Uterus (tissue), 4 donors: Measurements from ENCODE around the gene FLRT1. TPM values are rescaled to one million over a fixed set of nuclear protein-coding genes. Genes with fewer than 3 reads are reported as not detected.
A peak's percentile ranks its signal among the peaks of the same experiment; 100 is the strongest.

Source experiments
- DNase-seq, 2 donors: peaks; one replicate each; pipeline ENCODE4 v3.0.0-alpha.2; 2019 to 2020
- H3K27ac ChIP-seq, 2 donors: fragments of 200-600 bp; sonication (generic); 1 replicate in 1 of 2; 2 replicates in 1 of 2; pipeline ENCODE4 v1.5.1; 2016 to 2018
- H3K27me3 ChIP-seq, 2 donors: fragments of 200-600 bp; sonication (generic); one replicate each; pipeline ENCODE4 v1.5.1; 2018 to 2019; ENCODE audit warnings: control low read depth in 1 of 2
- H3K36me3 ChIP-seq, 2 donors: fragments of 200-600 bp; sonication (generic); one replicate each; pipeline ENCODE4 v1.5.1; 2019; ENCODE audit warnings: control low read depth in 1 of 2
- H3K4me1 ChIP-seq, 2 donors: fragments of 200-600 bp; sonication (generic); one replicate each; pipeline ENCODE4 v1.5.1; 2018 to 2019; ENCODE audit warnings: control low read depth in 1 of 2
- H3K4me3 ChIP-seq, 2 donors: fragments of 200-600 bp; sonication (generic); 1 replicate in 1 of 2; 2 replicates in 1 of 2; pipeline ENCODE4 v1.5.1; 2018 to 2019; ENCODE audit warnings: mild to moderate bottlenecking in 1 of 2
- H3K9me3 ChIP-seq, 2 donors: fragments of 200-600 bp; sonication (generic); one replicate each; pipeline ENCODE4 v1.5.1; 2019; ENCODE audit warnings: control low read depth in 1 of 2
- CTCF ChIP-seq, 4 experiments: fragments of 200-600 bp in 2 of 4; fragments of 450-650 bp in 2 of 4; sonication (generic) in 2 of 4; IDR thresholded peaks; one replicate each; pipeline ENCODE4 v1.5.1; 2016 to 2019; ENCODE audit warnings: antibody characterized with exemption in 4 of 4, mild to moderate bottlenecking in 2 of 4, moderate library complexity in 1 of 4
- POLR2A ChIP-seq, 2 donors: fragments of 450-650 bp; IDR thresholded peaks; one replicate each; pipeline ENCODE4 v1.6.1; 2016; ENCODE audit warnings: antibody characterized with exemption in 2 of 2, mild to moderate bottlenecking in 1 of 2, moderate library complexity in 1 of 2
- intact Hi-C: fragments of 100-400 bp; cut with DNase I; formaldehyde crosslinking; loops from one replicate; pipeline ENCODE4 v1.15.1; 2023; ENCODE audit warnings: low total_unique reads
- total RNA-seq, 4 donors: library from RNA; depleted of rRNA in 3 of 4; stranded (reverse); fragments of >200 nt in 3 of 4; gene quantifications; one replicate each; pipeline versions ENCODE4 v1.1.0 to v1.2.4, GENCODE V29; 2014 to 2023
- donor health status: DM: yes; HTN: yes; CAD: no.

FLRT1 gene
- total RNA-seq, 4 donors from 2014 or later, result 0.26 to 7.3 (median 1.9) TPM; not detected in 1

DNA sequence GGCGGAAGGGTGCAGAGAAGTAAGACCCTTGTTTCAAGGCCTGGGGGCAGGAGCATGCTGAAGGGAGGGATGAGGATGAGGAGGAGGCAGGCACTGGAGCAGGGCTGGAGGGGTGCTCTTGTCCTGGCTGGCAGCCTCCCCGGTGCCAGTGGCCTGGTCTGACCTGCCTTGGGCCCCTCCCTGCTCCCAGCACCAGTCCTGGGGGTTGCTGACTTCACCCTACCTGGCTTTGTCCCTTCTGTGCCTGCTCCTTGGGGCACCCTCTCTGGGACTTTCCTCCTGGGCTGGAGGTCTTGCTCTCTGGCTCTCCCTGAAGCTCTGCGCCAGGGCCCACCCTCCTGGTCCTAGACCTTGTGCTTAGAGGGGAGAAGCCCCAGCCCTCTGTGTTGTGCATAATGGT is 4.7 kb upstream of the FLRT1 start:
- no peaks in the 10 kb centered on the region for H3K9me3 ChIP-seq
- H3K4me3 ChIP-seq, result no peak overlapping the region
- TF ChIP-seq POLR2A (IDR thresholded peaks at IDR 0.05) (no peak), CTCF (IDR thresholded peaks at IDR 0.05) (no peak)
- no peaks in the 10 kb centered on the region for H3K4me1 ChIP-seq
- no peak overlapping the region for H3K27ac ChIP-seq
- intact Hi-C loops, result no loop called here
- H3K27me3 ChIP-seq, result no peaks in the 10 kb centered on the region
- no peak for DNase-seq
- H3K36me3 ChIP-seq, result no peaks in the 10 kb centered on the region

DNA sequence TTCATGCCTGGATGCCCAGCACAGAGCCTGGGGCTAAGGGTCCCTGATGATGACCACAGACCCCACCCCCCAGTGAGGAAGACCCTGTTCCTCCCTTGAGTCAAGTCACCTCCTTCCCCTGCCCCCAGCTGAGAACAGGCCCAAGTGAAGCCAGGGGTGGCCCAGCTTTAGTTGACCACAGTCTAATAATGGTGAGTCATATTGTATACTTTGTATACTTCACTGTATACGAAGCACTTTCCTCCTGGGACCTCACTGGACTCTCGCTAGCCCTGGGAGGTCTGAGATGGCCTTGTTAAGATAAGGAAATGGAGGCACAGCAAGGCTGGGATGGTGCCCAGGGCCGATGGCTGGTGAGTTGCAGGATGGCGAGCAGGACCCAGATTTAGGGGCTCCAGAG is 3.7 kb upstream of the FLRT1 start:
- Histone ChIP-seq H3K36me3 (no peaks in the 10 kb centered on the region), H3K9me3 (no peaks in the 10 kb centered on the region), H3K27ac (no peak overlapping the region), H3K27me3 (no peaks in the 10 kb centered on the region), H3K4me3 (no peak overlapping the region), H3K4me1 (no peaks in the 10 kb centered on the region)
- TF ChIP-seq POLR2A (IDR thresholded peaks at IDR 0.05) (no peak), CTCF (IDR thresholded peaks at IDR 0.05) (no peak)
- no peak for DNase-seq
- intact Hi-C loops, result no loop called here

GRCh38 chr11:64034411-64034811 is 1.3 kb upstream of the FLRT1 start:
- Histone ChIP-seq H3K27me3 (no peaks in the 10 kb centered on the region), H3K4me1 (no peaks in the 10 kb centered on the region)

DNA sequence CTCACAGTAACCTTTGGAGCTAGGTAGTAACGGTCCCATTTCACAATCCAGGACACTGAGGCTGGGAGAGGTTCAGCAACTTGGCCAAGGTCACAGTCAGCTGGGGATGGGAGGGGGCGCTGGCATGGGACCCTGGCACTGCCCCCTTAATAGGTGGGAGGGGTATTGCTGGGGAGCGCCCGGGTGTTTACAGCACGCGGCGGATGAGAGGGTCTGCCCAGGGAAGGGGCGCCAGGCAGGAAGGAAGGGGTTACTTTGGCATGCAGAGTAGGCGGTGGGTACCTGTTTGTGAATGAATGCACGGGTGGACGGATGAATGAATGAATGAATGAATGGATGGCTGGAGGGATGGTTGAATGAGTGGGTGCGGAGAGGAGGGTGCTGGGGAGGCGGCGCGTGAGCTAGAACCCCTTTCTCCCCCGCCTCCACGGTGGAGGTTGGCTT is 628 bp upstream of the FLRT1 start:
- intact Hi-C loops, result no loop called here
- TF ChIP-seq CTCF (IDR thresholded peaks at IDR 0.05) (no peak), POLR2A (IDR thresholded peaks at IDR 0.05) (no peak)
- no peaks in the 10 kb centered on the region for H3K36me3 ChIP-seq
- no peaks in the 10 kb centered on the region for H3K9me3 ChIP-seq
- no peak for DNase-seq
- peak overlapping the region in 1 of 2 donors; percentile 9 for H3K4me3 ChIP-seq
- H3K27me3 ChIP-seq, result no peaks in the 10 kb centered on the region
- H3K27ac ChIP-seq, result no peak overlapping the region
- no peaks in the 10 kb centered on the region for H3K4me1 ChIP-seq

More at GRCh38 chr11:64034411-64034811, 1.3 kb upstream of the FLRT1 start:
- no peak for TF ChIP-seq CTCF (IDR thresholded peaks at IDR 0.05)
- TF ChIP-seq POLR2A (IDR thresholded peaks at IDR 0.05), result no peak
- Histone ChIP-seq H3K36me3 (no peaks in the 10 kb centered on the region), H3K27ac (no peak overlapping the region), H3K4me3 (no peak overlapping the region), H3K9me3 (no peaks in the 10 kb centered on the region)
- intact Hi-C loops, result no loop called here
- DNase-seq, result no peak

DNA sequence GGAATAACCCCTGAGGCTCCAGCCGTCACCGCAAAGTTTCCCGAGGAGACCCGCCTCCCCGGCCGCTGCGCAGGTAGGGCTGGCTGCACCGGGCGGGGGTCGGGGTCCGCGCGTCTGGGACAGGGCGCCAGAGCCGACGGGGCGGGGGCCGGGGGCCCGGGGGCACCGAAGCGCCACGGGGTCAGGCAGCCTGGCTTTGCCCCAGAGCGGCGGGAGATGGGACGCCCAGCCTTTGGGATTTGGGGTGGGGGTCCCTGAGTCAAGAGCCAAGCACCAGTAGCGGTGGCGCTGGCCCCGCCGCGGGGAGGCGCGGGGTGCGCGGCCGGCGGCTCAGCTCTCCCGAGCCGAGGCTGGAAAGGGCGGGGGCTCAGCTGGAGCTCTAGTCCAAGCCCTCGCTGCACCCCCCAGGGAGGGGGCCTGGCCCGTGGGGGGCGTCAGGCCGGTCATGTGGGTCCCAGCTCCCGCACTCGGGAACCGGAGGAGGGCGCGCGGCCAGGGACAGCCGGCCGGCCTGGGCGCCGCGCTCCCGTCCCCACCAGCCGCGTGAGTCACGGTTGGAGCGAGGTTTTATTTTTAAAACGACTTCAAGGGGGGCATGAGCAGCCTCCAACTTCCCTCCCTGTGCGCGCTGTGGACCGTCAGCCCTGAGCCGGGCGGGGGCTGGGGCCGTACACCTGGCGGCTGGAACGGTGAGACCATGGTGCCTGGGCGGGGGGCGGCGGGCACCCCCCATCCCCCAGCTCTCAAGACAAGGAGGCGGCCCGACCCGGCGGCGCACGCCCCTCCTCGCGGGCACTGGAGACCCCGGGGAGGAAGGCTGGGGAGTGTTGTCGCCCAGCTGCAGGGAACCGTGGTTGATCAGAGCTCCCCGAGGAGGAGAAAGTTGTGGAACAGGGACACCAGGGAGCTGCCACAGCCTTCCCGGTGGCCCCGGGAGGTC is 626 bp downstream of the FLRT1 start:
- H3K4me1 ChIP-seq, result no peaks in the 10 kb centered on the region
- DNase-seq, result peak; percentile 51 to 57
- H3K9me3 ChIP-seq, result no peaks in the 10 kb centered on the region
- H3K27me3 ChIP-seq, result no peaks in the 10 kb centered on the region
- TF ChIP-seq POLR2A (IDR thresholded peaks at IDR 0.05), result peak in 1 of 2 donors; percentile 4
- no peak for TF ChIP-seq CTCF (IDR thresholded peaks at IDR 0.05)
- H3K27ac ChIP-seq, result peak overlapping the region; percentile 32 to 61
- intact Hi-C loops, result no loop called here
- H3K4me3 ChIP-seq, result peak overlapping the region; percentile 18 to 45
- H3K36me3 ChIP-seq, result no peaks in the 10 kb centered on the region
